HCT116 (cell line): ENCODE data around the gene DPF1. TPM values are rescaled to one million over a fixed set of nuclear protein-coding genes. Genes with fewer than 3 reads are reported as not detected.

Experiments
- ATAC-seq: fragments of 200-7000 bp; cut with Tn5 transposase; 2 replicates; pipeline ENCODE4 v1.9.1; 2020; ENCODE audit warnings: mild to moderate bottlenecking, moderate library complexity
- BruUV-seq: library from RNA; stranded (reverse); fragments of 400-500 nt; replicated peaks from 2 replicates; lab custom pipeline; 2021; lab: Mats Ljungman, UMichigan
- CTCF ChIA-PET: fragments of 300-600 bp; sonication (Branson Sonifier 250); formaldehyde crosslinking; loops from one replicate; lab custom pipeline; 2021; ENCODE audit warnings: antibody characterized with exemption; lab: Charles Lee
- POLR2A ChIA-PET: fragments of 300-600, 350-600 bp; sonication (Branson Sonifier 250); formaldehyde crosslinking; loops from one replicate; lab custom pipeline; 2021; ENCODE audit warnings: antibody characterized with exemption; lab: Charles Lee
- RAD21 ChIA-PET, 2 experiments: fragments of 300-600 bp; sonication (Branson Sonifier 250); formaldehyde crosslinking; loops; one replicate each; lab custom pipeline; 2023; ENCODE audit warnings: low total read pairs in 2 of 2; ENCODE audit not compliant: uncharacterized antibody in 2 of 2, unreplicated experiment in 2 of 2, low non-redundant PET in 1 of 2; lab: Charles Lee
- DNase-seq: peaks from one replicate; pipeline ENCODE4 v3.0.0-alpha.2; 2010; ENCODE audit warnings: low read depth, low spot score
- H2AFZ ChIP-seq: fragments of 200-600 bp; shearing (Covaris generic), sonication (generic); 2 replicates; pipeline ENCODE4 v1.6.1; 2017; ENCODE audit warnings: low read depth, mixed run types, mixed read lengths, antibody characterized with exemption, low read length; ENCODE audit not compliant: poor library complexity, severe bottlenecking
- H3K27ac ChIP-seq: 2 replicates; pipeline ENCODE4 v1.5.1; 2012; ENCODE audit warnings: low read depth, low read length
- H3K27me3 ChIP-seq: fragments of 200-600 bp; sonication (generic); 2 replicates; pipeline ENCODE4 v1.6.1; 2016; ENCODE audit warnings: mixed run types, low read length, mixed read lengths; ENCODE audit not compliant: insufficient read depth
- H3K36me3 ChIP-seq, 2 experiments: fragments of 200-500 bp in 1 of 2; fragments of 200-600 bp in 1 of 2; sonication (Bioruptor generic) in 1 of 2; sonication (generic) in 1 of 2; 2 replicates each; pipeline versions ENCODE4 v1.5.1 to v1.6.1; 2014 to 2016; ENCODE audit warnings: low read length in 2 of 2, inconsistent platforms in 1 of 2, mixed read lengths in 1 of 2, mixed run types in 1 of 2; ENCODE audit not compliant: insufficient read depth in 2 of 2, control insufficient read depth in 1 of 2
- H3K4me1 ChIP-seq, 2 experiments: fragments of 200-600 bp in 1 of 2; sonication (generic) in 1 of 2; 2 replicates each; pipeline versions ENCODE4 v1.5.1 to v1.6.1; 2012 to 2017; ENCODE audit warnings: low read length in 2 of 2, inconsistent platforms in 1 of 2, mild to moderate bottlenecking in 1 of 2, mixed read lengths in 1 of 2, mixed run types in 1 of 2, moderate library complexity in 1 of 2; ENCODE audit not compliant: insufficient read depth in 2 of 2, control insufficient read depth in 1 of 2
- H3K4me2 ChIP-seq: fragments of 200-600 bp; sonication (generic); 2 replicates; pipeline ENCODE4 v1.6.1; 2017; ENCODE audit warnings: mixed run types, low read length, mixed read lengths
- H3K4me3 ChIP-seq, 2 experiments: fragments of 200-600 bp in 1 of 2; sonication (generic) in 1 of 2; replicated peaks in 1 of 2; 2 replicates each; pipeline ENCODE4 v1.5.1; 2011 to 2016; ENCODE audit warnings: low read length in 2 of 2, control low read depth in 1 of 2, low read depth in 1 of 2, mild to moderate bottlenecking in 1 of 2, mixed read lengths in 1 of 2, mixed run types in 1 of 2
- H3K79me2 ChIP-seq: fragments of 200-600 bp; sonication (generic); 2 replicates; pipeline ENCODE4 v1.6.1; 2017; ENCODE audit warnings: mild to moderate bottlenecking, mixed run types, low read length, moderate library complexity, mixed read lengths; ENCODE audit not compliant: insufficient read depth
- H3K9ac ChIP-seq: fragments of 200-600 bp; sonication (generic); 2 replicates; pipeline ENCODE4 v1.6.1; 2016; ENCODE audit warnings: low read length, mixed read lengths
- H3K9me2 ChIP-seq: fragments of 200-600 bp; sonication (generic), shearing (Covaris generic); 2 replicates; pipeline ENCODE4 v1.6.1; 2017; ENCODE audit warnings: mixed run types, mild to moderate bottlenecking, moderate library complexity; ENCODE audit not compliant: insufficient read depth
- H3K9me3 ChIP-seq, 2 experiments: fragments of 200-500 bp in 1 of 2; fragments of 200-600 bp in 1 of 2; sonication (Bioruptor generic) in 1 of 2; sonication (generic) in 1 of 2; 2 replicates each; pipeline ENCODE4 v1.6.1; 2014 to 2017; ENCODE audit warnings: low read length in 2 of 2, mixed read lengths in 2 of 2, inconsistent platforms in 1 of 2, low read depth in 1 of 2, mild to moderate bottlenecking in 1 of 2, mixed run types in 1 of 2, moderate library complexity in 1 of 2; ENCODE audit not compliant: control insufficient read depth in 1 of 2, insufficient read depth in 1 of 2
- H4K20me1 ChIP-seq: fragments of 200-600 bp; sonication (generic), shearing (Covaris generic); 2 replicates; pipeline ENCODE4 v1.6.1; 2017; ENCODE audit warnings: mixed run types, mild to moderate bottlenecking, moderate library complexity; ENCODE audit not compliant: insufficient read depth
- CBX3 ChIP-seq: IDR thresholded peaks from 2 replicates; pipeline ENCODE4 v1.6.1; 2012; ENCODE audit warnings: low read depth
- ELF1 ChIP-seq: IDR thresholded peaks from 2 replicates; pipeline ENCODE4 v1.6.1; 2012; ENCODE audit warnings: low read depth, borderline replicate concordance
- EZH2phosphoT487 ChIP-seq: fragments of 200-600 bp; IDR thresholded peaks from 2 replicates; pipeline ENCODE4 v1.6.1; 2018; ENCODE audit warnings: antibody characterized with exemption, borderline replicate concordance
- RAD21 ChIP-seq: IDR thresholded peaks from 2 replicates; pipeline ENCODE4 v1.6.1; 2012; ENCODE audit warnings: low read depth, mild to moderate bottlenecking
- SIN3A ChIP-seq: IDR thresholded peaks from 2 replicates; pipeline ENCODE4 v1.6.1; 2012; ENCODE audit warnings: low read depth
- SP1 ChIP-seq: IDR thresholded peaks from 2 replicates; pipeline ENCODE4 v1.6.1; 2012; ENCODE audit warnings: low read depth
- YY1 ChIP-seq: IDR thresholded peaks from 2 replicates; pipeline ENCODE4 v1.6.1; 2011; ENCODE audit warnings: low read length, low read depth, moderate library complexity, mild to moderate bottlenecking; ENCODE audit not compliant: insufficient replicate concordance; ENCODE audit errors: extremely low read depth
- ZNF274 ChIP-seq: fragments of 200-500 bp; sonication (Bioruptor generic); IDR thresholded peaks from 2 replicates; pipeline ENCODE4 v1.6.1; 2014; ENCODE audit warnings: mild to moderate bottlenecking, low read depth, low read length, inconsistent platforms
- intact Hi-C: fragments of 100-400 bp; cut with micrococcal nuclease; formaldehyde crosslinking; loops from 2 replicates; pipeline ENCODE4 v1.10.0; 2022
- total RNA-seq: library from RNA; stranded (reverse); gene quantifications from one replicate; pipeline ENCODE4 v1.2.1, GENCODE V29; 2021; ENCODE audit not compliant: unreplicated experiment
- TF ChIP-seq, protein P1 (sequence below): IDR thresholded peaks from 2 replicates; pipeline ENCODE4 v1.6.1; 2011; ENCODE audit warnings: mild to moderate bottlenecking, low read length, moderate library complexity; ENCODE audit not compliant: insufficient replicate concordance; ENCODE audit errors: extremely low read depth
- TF ChIP-seq, protein P2 (sequence below): IDR thresholded peaks from 2 replicates; pipeline ENCODE4 v1.6.1; 2012

DPF1 gene
- total RNA-seq, 1 experiment from 2014 or later: 9.7 TPM

DNA sequence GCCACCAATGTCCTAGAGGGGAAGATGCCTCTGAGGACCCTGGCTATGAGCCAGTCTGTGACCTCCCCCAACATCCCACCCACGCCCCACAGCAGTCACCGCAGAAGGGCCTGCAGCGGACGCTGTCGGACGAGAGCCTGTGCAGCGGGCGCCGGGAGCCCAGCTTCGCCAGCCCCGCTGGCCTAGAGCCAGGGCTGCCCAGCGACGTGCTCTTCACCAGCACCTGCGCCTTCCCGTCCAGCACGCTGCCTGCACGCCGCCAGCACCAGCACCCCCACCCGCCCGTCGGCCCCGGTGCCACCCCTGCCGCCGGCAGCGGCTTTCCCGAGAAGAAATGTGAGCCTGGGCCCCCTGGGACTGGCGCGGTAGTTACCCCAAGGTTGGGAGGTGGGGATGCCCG, 30.6 kb downstream of the DPF1 start:
- Histone ChIP-seq H3K9me3 (no peaks in the 10 kb centered on the region), H3K36me3 (no peaks in the 10 kb centered on the region), H4K20me1 (no peaks in the 10 kb centered on the region), H3K9ac (no peak overlapping the region), H3K27ac (no peak overlapping the region), H3K4me1 (no peaks in the 10 kb centered on the region; a peak in 1 of 4 replicates), H3K4me3 (no peak overlapping the region), H2AFZ (no peak overlapping the region), H3K4me2 (no peak overlapping the region), H3K27me3 (no peaks in the 10 kb centered on the region), H3K79me2 (no peaks in the 10 kb centered on the region), H3K9me2 (no peaks in the 10 kb centered on the region)
- RAD21 ChIA-PET: no interaction called here
- CTCF ChIA-PET: no interaction called here
- POLR2A ChIA-PET: no interaction called here
- BruUV-seq: no TSS peak
- intact Hi-C loops: no loop called here
- ATAC-seq (no peak), DNase-seq (no peak)
- TF ChIP-seq YY1 (no peak), EZH2phosphoT487 (no peak), SIN3A (no peak), ELF1 (no peak), RAD21 (no peak), CBX3 (no peak), SP1 (no peak), ZNF274 (no peak)
- TF ChIP-seq, protein P1, sequence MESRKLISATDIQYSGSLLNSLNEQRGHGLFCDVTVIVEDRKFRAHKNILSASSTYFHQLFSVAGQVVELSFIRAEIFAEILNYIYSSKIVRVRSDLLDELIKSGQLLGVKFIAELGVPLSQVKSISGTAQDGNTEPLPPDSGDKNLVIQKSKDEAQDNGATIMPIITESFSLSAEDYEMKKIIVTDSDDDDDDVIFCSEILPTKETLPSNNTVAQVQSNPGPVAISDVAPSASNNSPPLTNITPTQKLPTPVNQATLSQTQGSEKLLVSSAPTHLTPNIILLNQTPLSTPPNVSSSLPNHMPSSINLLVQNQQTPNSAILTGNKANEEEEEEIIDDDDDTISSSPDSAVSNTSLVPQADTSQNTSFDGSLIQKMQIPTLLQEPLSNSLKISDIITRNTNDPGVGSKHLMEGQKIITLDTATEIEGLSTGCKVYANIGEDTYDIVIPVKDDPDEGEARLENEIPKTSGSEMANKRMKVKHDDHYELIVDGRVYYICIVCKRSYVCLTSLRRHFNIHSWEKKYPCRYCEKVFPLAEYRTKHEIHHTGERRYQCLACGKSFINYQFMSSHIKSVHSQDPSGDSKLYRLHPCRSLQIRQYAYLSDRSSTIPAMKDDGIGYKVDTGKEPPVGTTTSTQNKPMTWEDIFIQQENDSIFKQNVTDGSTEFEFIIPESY: no peak
- TF ChIP-seq, protein P2, sequence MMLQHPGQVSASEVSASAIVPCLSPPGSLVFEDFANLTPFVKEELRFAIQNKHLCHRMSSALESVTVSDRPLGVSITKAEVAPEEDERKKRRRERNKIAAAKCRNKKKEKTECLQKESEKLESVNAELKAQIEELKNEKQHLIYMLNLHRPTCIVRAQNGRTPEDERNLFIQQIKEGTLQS: no peak
